Activated CD8-positive, alpha-beta memory T cell treated with anti-CD3 and anti-CD28 coated beads for 36 hours (primary cell): ENCODE results near the gene CD300LG. TPM values are rescaled to one million over a fixed set of nuclear protein-coding genes. Genes with fewer than 3 reads are reported as not detected.

ENCODE experiments used
- CTCF ChIA-PET: fragments of 350-600 bp; sonication (Branson Sonifier 250); formaldehyde crosslinking; loops from one replicate; lab custom pipeline; 2021; ENCODE audit warnings: antibody characterized with exemption; lab: Charles Lee
- POLR2A ChIA-PET: fragments of 350-600 bp; sonication (Branson Sonifier 250); formaldehyde crosslinking; loops from one replicate; lab custom pipeline; 2021; ENCODE audit warnings: antibody characterized with exemption; lab: Charles Lee
- total RNA-seq, 2 experiments: library from RNA; stranded (reverse); gene quantifications; one replicate each; pipeline ENCODE4 v1.2.3, GENCODE V29; 2021

CD300LG gene
- total RNA-seq, 2 experiments from 2014 or later = not detected

- ChIA-PET CTCF (interaction anchor here (2.1 to 2.4 kb wide), 2 partner anchors 9 to 11 kb away, joined by 8 to 12 read pairs; no protein-coding TSS in a partner anchor), POLR2A (interaction anchor here (0.7 kb wide), 1 partner anchor 24 kb away, joined by 11 read pairs; no protein-coding TSS in a partner anchor)
These were observed 22.1 kb downstream of the CD300LG start for GRCh38 chr17:43869031-43869430.

GRCh38 chr17:43871946-43872690, 25.1 kb downstream of the CD300LG start:
- ChIA-PET POLR2A (no interaction called here), CTCF (no interaction called here)

GRCh38 chr17:43873091-43873490, 26.1 kb downstream of the CD300LG start:
- CTCF ChIA-PET = no interaction called here

GRCh38 chr17:43873815-43874214, 26.8 kb downstream of the CD300LG start:
- ChIA-PET CTCF (no interaction called here), POLR2A (no interaction called here)

More at GRCh38 chr17:43873091-43873490, 26.1 kb downstream of the CD300LG start:
- POLR2A ChIA-PET = no interaction called here

GRCh38 chr17:43874293-43874692, 27.3 kb downstream of the CD300LG start:
- ChIA-PET POLR2A (no interaction called here), CTCF (no interaction called here)

- CTCF ChIA-PET = interaction anchor here (1.0 kb wide), 1 partner anchor 14 kb away, joined by 4 read pairs; no protein-coding TSS in a partner anchor
- POLR2A ChIA-PET = no interaction called here
These were observed 28.6 kb downstream of the CD300LG start for GRCh38 chr17:43875476-43876147.

- CTCF ChIA-PET = interaction anchor here (0.6 to 1.4 kb wide), 5 partner anchors 12 to 67 kb away, joined by 3 to 5 read pairs (median 3); no protein-coding TSS in a partner anchor
- POLR2A ChIA-PET = no interaction called here
These were observed 30.1 kb downstream of the CD300LG start for GRCh38 chr17:43877031-43877430.

GRCh38 chr17:43877451-43878155, 30.6 kb downstream of the CD300LG start:
- POLR2A ChIA-PET = no interaction called here
- CTCF ChIA-PET = interaction anchor here (0.6 to 2.1 kb wide), 17 partner anchors 9 to 151 kb away, joined by 3 to 11 read pairs (median 4); no protein-coding TSS in a partner anchor

GRCh38 chr17:43878260-43879175, 31.5 kb downstream of the CD300LG start:
- ChIA-PET POLR2A (no interaction called here), CTCF (interaction anchor here (0.6 to 2.1 kb wide), 23 partner anchors 10 to 151 kb away, joined by 3 to 11 read pairs (median 4); no protein-coding TSS in a partner anchor)

- POLR2A ChIA-PET = interaction anchor here (0.5 to 0.7 kb wide), 2 partner anchors 62 to 444 kb away, joined by 3 to 6 read pairs; no protein-coding TSS in a partner anchor
- CTCF ChIA-PET = interaction anchor here (0.7 to 2.5 kb wide), 17 partner anchors 11 to 212 kb away, joined by 3 to 12 read pairs (median 4); partner anchors contain the start of genes DUSP3, MPP2 and NAGS
These were observed 32.9 kb downstream of the CD300LG start for GRCh38 chr17:43879723-43880419.

- CTCF ChIA-PET = interaction anchor here (0.7 to 2.5 kb wide), 13 partner anchors 12 to 288 kb away, joined by 3 to 12 read pairs (median 3); partner anchors contain the start of genes DUSP3, MPP2 and NAGS
- POLR2A ChIA-PET = interaction anchor here (0.6 to 0.7 kb wide), 2 partner anchors 341 to 444 kb away, joined by 3 to 6 read pairs; no protein-coding TSS in a partner anchor
These were observed 33.5 kb downstream of the CD300LG start for GRCh38 chr17:43880420-43880991.

GRCh38 chr17:43881181-43881580, 34.2 kb downstream of the CD300LG start:
- POLR2A ChIA-PET = no interaction called here
- CTCF ChIA-PET = interaction anchor here (0.7 to 2.5 kb wide), 7 partner anchors 13 to 288 kb away, joined by 3 to 12 read pairs (median 4); partner anchors contain the start of gene NAGS

GRCh38 chr17:43881758-43882505, 35.0 kb downstream of the CD300LG start:
- POLR2A ChIA-PET = no interaction called here
- CTCF ChIA-PET = interaction anchor here (1.4 to 2.5 kb wide), 2 partner anchors 17 to 23 kb away, joined by 3 to 6 read pairs; no protein-coding TSS in a partner anchor

GRCh38 chr17:43882761-43883415, 35.9 kb downstream of the CD300LG start:
- ChIA-PET POLR2A (no interaction called here), CTCF (no interaction called here)

- ChIA-PET CTCF (interaction anchor here (1.0 to 1.4 kb wide), 2 partner anchors 10 to 40 kb away, joined by 3 to 4 read pairs; no protein-coding TSS in a partner anchor), POLR2A (no interaction called here)
These were observed 41.6 kb downstream of the CD300LG start for GRCh38 chr17:43888548-43888947.

GRCh38 chr17:43890240-43890639, 43.3 kb downstream of the CD300LG start:
- CTCF ChIA-PET = interaction anchor here (0.9 kb wide), 1 partner anchor 44 kb away, joined by 3 read pairs; no protein-coding TSS in a partner anchor

More at GRCh38 chr17:43890240-43890639, 43.3 kb downstream of the CD300LG start:
- POLR2A ChIA-PET = no interaction called here
